ENCODE data around the gene LHCGR. TPM values are rescaled to one million over a fixed set of nuclear protein-coding genes. Genes with fewer than 3 reads are reported as not detected.

Gene LHCGR
- total RNA-seq, 1 donor from 2014 or later: not detected

GRCh38 chr2:48771241-48772014 lies 15.9 kb upstream of the LHCGR start:
- TF ChIP-seq, protein P1, sequence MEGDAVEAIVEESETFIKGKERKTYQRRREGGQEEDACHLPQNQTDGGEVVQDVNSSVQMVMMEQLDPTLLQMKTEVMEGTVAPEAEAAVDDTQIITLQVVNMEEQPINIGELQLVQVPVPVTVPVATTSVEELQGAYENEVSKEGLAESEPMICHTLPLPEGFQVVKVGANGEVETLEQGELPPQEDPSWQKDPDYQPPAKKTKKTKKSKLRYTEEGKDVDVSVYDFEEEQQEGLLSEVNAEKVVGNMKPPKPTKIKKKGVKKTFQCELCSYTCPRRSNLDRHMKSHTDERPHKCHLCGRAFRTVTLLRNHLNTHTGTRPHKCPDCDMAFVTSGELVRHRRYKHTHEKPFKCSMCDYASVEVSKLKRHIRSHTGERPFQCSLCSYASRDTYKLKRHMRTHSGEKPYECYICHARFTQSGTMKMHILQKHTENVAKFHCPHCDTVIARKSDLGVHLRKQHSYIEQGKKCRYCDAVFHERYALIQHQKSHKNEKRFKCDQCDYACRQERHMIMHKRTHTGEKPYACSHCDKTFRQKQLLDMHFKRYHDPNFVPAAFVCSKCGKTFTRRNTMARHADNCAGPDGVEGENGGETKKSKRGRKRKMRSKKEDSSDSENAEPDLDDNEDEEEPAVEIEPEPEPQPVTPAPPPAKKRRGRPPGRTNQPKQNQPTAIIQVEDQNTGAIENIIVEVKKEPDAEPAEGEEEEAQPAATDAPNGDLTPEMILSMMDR (IDR thresholded peaks at IDR 0.05): no peak
- H3K4me3 Mint-ChIP-seq (ENCODE audit: unreplicated experiment): no peak overlapping the region
- no peaks in the 10 kb centered on the region for H3K9me3 Mint-ChIP-seq (ENCODE audit: low read depth)
- H3K4me1 Mint-ChIP-seq (ENCODE audit: low read depth): no peaks in the 10 kb centered on the region
- no peak for DNase-seq (ENCODE audit: low spot score)
- H3K36me3 Mint-ChIP-seq (ENCODE audit: low read depth): no peaks in the 10 kb centered on the region
- H3K27me3 Mint-ChIP-seq (ENCODE audit: low read depth): peaks cover 12% of the 10 kb centered on the region
- H3K27ac Mint-ChIP-seq (ENCODE audit: unreplicated experiment): no peak overlapping the region

GRCh38 chr2:48770181-48770580 lies 14.7 kb upstream of the LHCGR start:
- Mint-ChIP-seq H3K4me1 (ENCODE audit: low read depth) (no peaks in the 10 kb centered on the region), H3K27ac (ENCODE audit: unreplicated experiment) (no peak overlapping the region), H3K36me3 (ENCODE audit: low read depth) (peaks cover 1% of the 10 kb centered on the region), H3K9me3 (ENCODE audit: low read depth) (peaks cover 2% of the 10 kb centered on the region), H3K27me3 (ENCODE audit: low read depth) (peaks cover 18% of the 10 kb centered on the region), H3K4me3 (ENCODE audit: unreplicated experiment) (no peak overlapping the region)
- no peak for DNase-seq (ENCODE audit: low spot score)
- TF ChIP-seq, protein P1 (IDR thresholded peaks at IDR 0.05): no peak

DNA sequence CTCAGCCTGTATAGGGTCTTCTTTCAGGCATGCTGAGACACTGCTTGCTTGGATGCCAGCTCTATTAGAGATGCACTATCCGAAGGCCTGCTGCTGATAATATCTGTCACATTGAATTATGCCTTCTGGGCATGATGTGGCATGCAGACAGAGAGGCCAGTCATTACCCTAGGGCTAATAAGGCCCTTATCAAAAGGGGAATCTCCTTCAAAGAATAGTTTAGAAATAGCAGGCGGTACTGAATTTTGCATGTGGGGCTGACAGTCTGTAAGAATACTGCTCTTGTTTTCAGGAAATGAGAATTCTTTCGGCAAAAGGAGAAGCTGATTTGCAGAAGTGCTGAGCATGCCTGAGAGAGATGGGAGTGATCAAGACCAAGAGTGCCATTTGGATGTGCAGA lies 13.1 kb upstream of the LHCGR start:
- Mint-ChIP-seq H3K27ac (ENCODE audit: unreplicated experiment) (no peak overlapping the region), H3K9me3 (ENCODE audit: low read depth) (peaks cover 8% of the 10 kb centered on the region), H3K4me1 (ENCODE audit: low read depth) (no peaks in the 10 kb centered on the region), H3K27me3 (ENCODE audit: low read depth) (peaks cover 25% of the 10 kb centered on the region), H3K4me3 (ENCODE audit: unreplicated experiment) (no peak overlapping the region), H3K36me3 (ENCODE audit: low read depth) (peaks cover 1% of the 10 kb centered on the region)
- TF ChIP-seq, protein P1 (IDR thresholded peaks at IDR 0.05): no peak
- DNase-seq (ENCODE audit: low spot score): no peak

DNA sequence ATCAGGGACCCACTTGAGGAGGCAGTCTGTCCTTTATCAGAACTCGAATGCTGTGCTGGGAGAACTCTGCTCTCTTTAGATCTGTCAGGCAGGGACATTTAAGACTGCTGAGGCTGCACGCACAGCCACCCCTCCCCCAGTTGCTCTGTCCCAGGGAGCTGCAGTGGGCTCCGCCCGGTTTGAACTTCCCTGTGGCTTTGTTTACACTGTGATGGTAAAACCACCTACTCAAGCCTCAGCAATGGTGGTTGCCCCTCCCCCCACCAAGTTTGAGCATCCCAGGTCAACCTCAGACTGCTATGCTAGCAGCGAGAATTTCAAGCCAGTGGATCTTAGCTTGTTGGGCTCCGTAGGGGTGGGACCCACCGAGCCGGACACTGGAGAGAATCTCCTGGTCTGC lies 11.8 kb upstream of the LHCGR start:
- Mint-ChIP-seq H3K9me3 (ENCODE audit: low read depth) (peaks cover 9% of the 10 kb centered on the region), H3K4me1 (ENCODE audit: low read depth) (no peaks in the 10 kb centered on the region), H3K27ac (ENCODE audit: unreplicated experiment) (no peak overlapping the region), H3K36me3 (ENCODE audit: low read depth) (peaks cover 1% of the 10 kb centered on the region), H3K4me3 (ENCODE audit: unreplicated experiment) (no peak overlapping the region), H3K27me3 (ENCODE audit: low read depth) (peaks cover 25% of the 10 kb centered on the region)
- TF ChIP-seq, protein P1 (IDR thresholded peaks at IDR 0.05): no peak
- no peak for DNase-seq (ENCODE audit: low spot score)

DNA sequence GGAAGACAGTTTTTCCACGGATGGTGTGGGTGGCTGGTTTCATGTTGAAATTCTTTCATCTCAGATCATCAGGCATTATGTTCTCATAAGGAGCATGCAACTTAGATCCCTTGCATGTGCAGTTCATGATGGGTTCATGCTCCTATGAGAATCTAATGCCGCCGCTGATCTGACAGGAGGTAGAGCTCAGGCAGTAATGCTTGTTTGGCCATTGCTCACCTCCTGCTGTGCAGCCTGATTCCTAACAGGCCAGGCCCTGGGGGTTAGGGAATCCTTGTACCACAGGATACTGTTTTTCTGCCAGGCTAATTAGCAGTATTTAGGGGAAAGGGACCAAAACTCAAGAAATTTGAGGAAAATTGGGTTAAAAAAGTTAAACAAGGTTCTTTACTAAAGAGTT lies 5.3 kb upstream of the LHCGR start:
- no peak for DNase-seq (ENCODE audit: low spot score)
- TF ChIP-seq, protein P1 (IDR thresholded peaks at IDR 0.05): no peak
- H3K36me3 Mint-ChIP-seq (ENCODE audit: low read depth): peaks cover 3% of the 10 kb centered on the region
- no peaks in the 10 kb centered on the region for H3K4me1 Mint-ChIP-seq (ENCODE audit: low read depth)
- peaks cover 37% of the 10 kb centered on the region for H3K27me3 Mint-ChIP-seq (ENCODE audit: low read depth)
- H3K9me3 Mint-ChIP-seq (ENCODE audit: low read depth): peaks cover 16% of the 10 kb centered on the region
- no peak overlapping the region for H3K27ac Mint-ChIP-seq (ENCODE audit: unreplicated experiment)
- H3K4me3 Mint-ChIP-seq (ENCODE audit: unreplicated experiment): no peak overlapping the region

Measured in chondrocyte (in vitro differentiated cells).